Neural cell (in vitro differentiated cells): ENCODE results near the gene COL23A1.

ENCODE experiments used
- EP300 ChIP-seq: fragments of 450-650 bp; conservative IDR thresholded peaks from 2 replicates; pipeline ENCODE4 v1.6.1; 2014; ENCODE audit warnings: antibody characterized with exemption, mild to moderate bottlenecking, moderate library complexity; ENCODE audit not compliant: poor library complexity, severe bottlenecking
- EZH2 ChIP-seq: fragments of 200-600, 300-800 bp; shearing (Covaris generic), sonication (generic); IDR thresholded peaks from 2 replicates; pipeline ENCODE4 v1.6.1; 2014; ENCODE audit warnings: antibody characterized with exemption, low read length, borderline replicate concordance, mild to moderate bottlenecking; ENCODE audit not compliant: insufficient read depth, poor library complexity, severe bottlenecking
- POLR2AphosphoS5 ChIP-seq: IDR thresholded peaks from 2 replicates; pipeline ENCODE4 v1.6.1; 2012

- TF ChIP-seq EP300, result no peak
- TF ChIP-seq POLR2AphosphoS5, result no peak
- TF ChIP-seq EZH2, result no peak
Observed at GRCh38 chr5:178237431-178238312, 352.5 kb downstream of the COL23A1 start.
